NCI-H2107 (cell line): Measurements from ENCODE around the gene SPATA31A5.
"Not testable (repeated sequence)": the region's sequence is repeated elsewhere in the genome, so short reads cannot be mapped to it uniquely, and the experiment has no call there.

Experiments used
- DNase-seq: peaks from one replicate; lab custom pipeline; 2025; lab: John Stamatoyannopoulos, UW

Gene SPATA31A5

GRCh38 chr9:60914107-60914506, at the start of gene SPATA31A5:
SPATA31A5 (plus strand) TSS chr9:60914407; CDS start chr9:60914436, 29 bp downstream.
- DNase-seq: not testable (repeated sequence)

DNA sequence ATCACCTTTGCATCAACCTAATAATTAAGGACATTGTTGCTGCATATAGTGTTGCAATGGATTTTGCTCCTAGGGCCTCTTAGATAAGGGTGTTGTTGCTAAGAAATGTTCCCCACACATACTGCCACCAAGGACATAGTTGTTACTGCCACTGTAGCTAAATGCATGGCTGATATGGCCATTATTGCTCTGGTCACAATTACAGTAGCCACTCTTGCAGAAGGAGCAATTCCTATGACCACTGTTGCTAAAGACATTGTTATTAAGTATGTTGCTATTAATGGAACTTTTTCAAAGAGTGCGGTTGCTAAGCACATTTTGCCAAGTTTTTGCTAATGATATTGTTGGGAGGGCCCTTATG, 48.8 kb downstream of the SPATA31A5 start:
- DNase-seq: not testable (repeated sequence)

- not testable (repeated sequence) for DNase-seq
Observed at GRCh38 chr9:60966382-60966781, 52.2 kb downstream of the SPATA31A5 start.
